ENCODE results near the gene DLG5.
A peak's percentile ranks its signal among the peaks of the same experiment; 100 is the strongest.

DLG5 gene

GRCh38 chr10:77837925-77838595, 88.5 kb downstream of the DLG5 start:
- no peaks in the 10 kb centered on the region for H3K9me2 ChIP-seq (replicated peaks; ENCODE audit: insufficient read depth, low read length)
- TF ChIP-seq CTCF (IDR thresholded peaks at IDR 0.05; ENCODE audit: insufficient read depth, low read length, poor library complexity, severe bottlenecking) = no peak
- TF ChIP-seq EZH2phosphoT487 (conservative IDR thresholded peaks at IDR 0.05; ENCODE audit: low read length) = no peak
- H3K4me2 ChIP-seq (ENCODE audit: low read depth, low read length, poor library complexity, severe bottlenecking) = no peak overlapping the region
- no peaks in the 10 kb centered on the region for H3K9me3 ChIP-seq (ENCODE audit: insufficient read depth, low read length)
- H3K9ac ChIP-seq (ENCODE audit: low read length) = no peak overlapping the region
- H2AFZ ChIP-seq (ENCODE audit: low read depth, low read length, severe bottlenecking) = no peak overlapping the region
- no peak overlapping the region for H3K27ac ChIP-seq (ENCODE audit: low read depth, low read length)
- H3K27me3 ChIP-seq (ENCODE audit: low read length) = no peaks in the 10 kb centered on the region
- H3K36me3 ChIP-seq (ENCODE audit: low read length) = no peaks in the 10 kb centered on the region
- H3K79me2 ChIP-seq (ENCODE audit: insufficient read depth, low read length) = no peaks in the 10 kb centered on the region
- H4K20me1 ChIP-seq (ENCODE audit: low read depth, low read length) = no peaks in the 10 kb centered on the region
- no peak overlapping the region for H3K4me3 ChIP-seq (ENCODE audit: insufficient read depth, low read length, poor library complexity, severe bottlenecking)
- H3F3A ChIP-seq (ENCODE audit: insufficient read depth) = no peaks in the 10 kb centered on the region

GRCh38 chr10:77837248-77837924, 89.2 kb downstream of the DLG5 start:
- H3K4me2 ChIP-seq (ENCODE audit: low read depth, low read length, poor library complexity, severe bottlenecking) = no peak overlapping the region
- H3K27me3 ChIP-seq (ENCODE audit: low read length) = no peaks in the 10 kb centered on the region
- no peak overlapping the region for H2AFZ ChIP-seq (ENCODE audit: low read depth, low read length, severe bottlenecking)
- no peaks in the 10 kb centered on the region for H3K9me3 ChIP-seq (ENCODE audit: insufficient read depth, low read length)
- H3K79me2 ChIP-seq (ENCODE audit: insufficient read depth, low read length) = no peaks in the 10 kb centered on the region
- H3F3A ChIP-seq (ENCODE audit: insufficient read depth) = no peaks in the 10 kb centered on the region
- TF ChIP-seq EZH2phosphoT487 (conservative IDR thresholded peaks at IDR 0.05; ENCODE audit: low read length) = no peak
- peak; percentile 36 for TF ChIP-seq CTCF (IDR thresholded peaks at IDR 0.05; ENCODE audit: insufficient read depth, low read length, poor library complexity, severe bottlenecking)
- no peaks in the 10 kb centered on the region for H3K9me2 ChIP-seq (replicated peaks; ENCODE audit: insufficient read depth, low read length)
- H3K9ac ChIP-seq (ENCODE audit: low read length) = no peak overlapping the region
- no peak overlapping the region for H3K27ac ChIP-seq (ENCODE audit: low read depth, low read length)
- H4K20me1 ChIP-seq (ENCODE audit: low read depth, low read length) = no peaks in the 10 kb centered on the region
- H3K4me3 ChIP-seq (ENCODE audit: insufficient read depth, low read length, poor library complexity, severe bottlenecking) = no peak overlapping the region
- H3K36me3 ChIP-seq (ENCODE audit: low read length) = no peaks in the 10 kb centered on the region

- Histone ChIP-seq H3K36me3 (ENCODE audit: low read length) (no peaks in the 10 kb centered on the region), H3K79me2 (ENCODE audit: insufficient read depth, low read length) (no peaks in the 10 kb centered on the region), H3K9ac (ENCODE audit: low read length) (peak overlapping the region; percentile 33; the same call in 1 of the 2 replicates), H3F3A (ENCODE audit: insufficient read depth) (no peaks in the 10 kb centered on the region), H3K4me2 (ENCODE audit: low read depth, low read length, poor library complexity, severe bottlenecking) (peak overlapping the region; percentile 68), H4K20me1 (ENCODE audit: low read depth, low read length) (no peaks in the 10 kb centered on the region), H2AFZ (ENCODE audit: low read depth, low read length, severe bottlenecking) (peak overlapping the region; percentile 81), H3K9me3 (ENCODE audit: insufficient read depth, low read length) (no peaks in the 10 kb centered on the region), H3K9me2 (replicated peaks; ENCODE audit: insufficient read depth, low read length) (no peaks in the 10 kb centered on the region), H3K4me3 (ENCODE audit: insufficient read depth, low read length, poor library complexity, severe bottlenecking) (no peak overlapping the region), H3K27ac (ENCODE audit: low read depth, low read length) (no peak overlapping the region), H3K27me3 (ENCODE audit: low read length) (no peaks in the 10 kb centered on the region)
- TF ChIP-seq EZH2phosphoT487 (conservative IDR thresholded peaks at IDR 0.05; ENCODE audit: low read length) (no peak), CTCF (IDR thresholded peaks at IDR 0.05; ENCODE audit: insufficient read depth, low read length, poor library complexity, severe bottlenecking) (no peak)
These were observed 90.2 kb downstream of the DLG5 start for GRCh38 chr10:77836299-77836820.

Data from SU-DHL-6 (cell line).